SK-N-SH (cell line): Measurements from ENCODE around the gene SLC9A5. TPM values are rescaled to one million over a fixed set of nuclear protein-coding genes. Genes with fewer than 3 reads are reported as not detected.

Source experiments
- CTCF ChIA-PET: fragments of 300-600, 350-600 bp; formaldehyde crosslinking; extraction: SDS; loops from one replicate; lab custom pipeline; 2021; lab: Yijun Ruan, JAX
- POLR2A ChIA-PET: fragments of 350-600 bp; sonication (Branson Sonifier 250); formaldehyde crosslinking; extraction: SDS; loops from one replicate; lab custom pipeline; 2020; ENCODE audit warnings: antibody characterized with exemption, inconsistent platforms; lab: Yijun Ruan, JAX
- DNase-seq: peaks from one replicate; pipeline ENCODE4 v3.0.0; 2012
- H2AFZ ChIP-seq: fragments of 200-600 bp; sonication (generic); 2 replicates; pipeline ENCODE4 v1.8.1; 2016; ENCODE audit warnings: antibody characterized with exemption, mild to moderate bottlenecking, low read depth
- H3F3A ChIP-seq: fragments of 200-600 bp; sonication (generic); replicated peaks from 2 replicates; pipeline ENCODE3; 2016; ENCODE audit warnings: antibody characterized with exemption, mild to moderate bottlenecking; ENCODE audit not compliant: insufficient read depth
- H3K27ac ChIP-seq, 2 experiments: fragments of 200-500 bp in 1 of 2; fragments of 200-600 bp in 1 of 2; sonication (Bioruptor generic) in 1 of 2; sonication (generic), shearing (Covaris generic) in 1 of 2; 2 replicates each; pipeline versions ENCODE4 v1.5.1 to v1.6.1; 2014 to 2016; ENCODE audit warnings: low read depth in 2 of 2, inconsistent platforms in 1 of 2, low read length in 1 of 2, mild to moderate bottlenecking in 1 of 2, mixed read lengths in 1 of 2
- H3K27me3 ChIP-seq: fragments of 200-600 bp; sonication (generic), shearing (Covaris generic); 2 replicates; pipeline ENCODE4 v1.6.1; 2016; ENCODE audit warnings: mixed run types; ENCODE audit not compliant: insufficient read depth
- H3K36me3 ChIP-seq, 2 experiments: fragments of 200-500 bp in 1 of 2; fragments of 200-600 bp in 1 of 2; sonication (Bioruptor generic) in 1 of 2; sonication (generic) in 1 of 2; replicated peaks in 1 of 2; 2 replicates each; pipeline versions ENCODE3 to v1.5.1; 2014 to 2016; ENCODE audit warnings: low read length in 1 of 2, mild to moderate bottlenecking in 1 of 2; ENCODE audit not compliant: insufficient read depth in 2 of 2, control insufficient read depth in 1 of 2
- H3K4me1 ChIP-seq, 2 experiments: fragments of 200-500 bp in 1 of 2; fragments of 200-600 bp in 1 of 2; sonication (Bioruptor generic) in 1 of 2; sonication (generic), shearing (Covaris generic) in 1 of 2; 2 replicates each; pipeline versions ENCODE4 v1.5.1 to v1.6.1; 2014 to 2016; ENCODE audit warnings: low read depth in 1 of 2, low read length in 1 of 2, mixed run types in 1 of 2; ENCODE audit not compliant: insufficient read depth in 2 of 2, control insufficient read depth in 1 of 2
- H3K4me2 ChIP-seq: fragments of 200-600 bp; sonication (generic), shearing (Covaris generic); 2 replicates; pipeline ENCODE4 v1.6.1; 2017; ENCODE audit warnings: mixed run types
- H3K4me3 ChIP-seq, 2 experiments: fragments of 200-500 bp in 1 of 2; fragments of 200-600 bp in 1 of 2; sonication (Bioruptor generic) in 1 of 2; sonication (generic), shearing (Covaris generic) in 1 of 2; 2 replicates each; pipeline versions ENCODE4 v1.5.1 to v1.8.1; 2014 to 2016; ENCODE audit warnings: low read depth in 2 of 2, inconsistent platforms in 1 of 2, low read length in 1 of 2, mild to moderate bottlenecking in 1 of 2, mixed read lengths in 1 of 2, moderate library complexity in 1 of 2
- H3K79me2 ChIP-seq: fragments of 200-600 bp; sonication (generic); 2 replicates; pipeline ENCODE4 v1.8.1; 2017; ENCODE audit warnings: mild to moderate bottlenecking; ENCODE audit not compliant: insufficient read depth
- H3K9ac ChIP-seq: fragments of 200-600 bp; sonication (generic); 2 replicates; pipeline ENCODE4 v1.6.1; 2017; ENCODE audit warnings: mixed run types
- H3K9me2 ChIP-seq: fragments of 200-600 bp; sonication (generic); 2 replicates; pipeline ENCODE4 v1.6.1; 2017; ENCODE audit warnings: mixed run types
- H3K9me3 ChIP-seq: fragments of 200-600 bp; sonication (generic); 2 replicates; pipeline ENCODE4 v1.6.1; 2017; ENCODE audit warnings: mixed run types, mild to moderate bottlenecking, moderate library complexity
- H4K20me1 ChIP-seq: fragments of 200-600 bp; sonication (generic); 2 replicates; pipeline ENCODE4 v1.6.1; 2017; ENCODE audit warnings: mild to moderate bottlenecking, mixed run types; ENCODE audit not compliant: insufficient read depth
- CHD2 ChIP-seq: fragments of 150-350 bp; IDR thresholded peaks from 2 replicates; pipeline ENCODE4 v1.6.1; 2018; ENCODE audit warnings: low read length; ENCODE audit not compliant: partially characterized antibody
- EZH2phosphoT487 ChIP-seq: fragments of 200-600 bp; sonication (generic); IDR thresholded peaks from 2 replicates; pipeline ENCODE4 v1.6.1; 2017; ENCODE audit warnings: low read depth, mixed run types, mild to moderate bottlenecking, antibody characterized with exemption, moderate library complexity, borderline replicate concordance
- FOSL2 ChIP-seq: IDR thresholded peaks from 2 replicates; pipeline ENCODE4 v1.4.0; 2012; ENCODE audit warnings: low read depth, mild to moderate bottlenecking, moderate library complexity, borderline replicate concordance
- FOXJ3 ChIP-seq: sonication (generic); formaldehyde crosslinking; IDR thresholded peaks from 2 replicates; pipeline ENCODE4 v1.5.1; 2020; ENCODE audit warnings: mild to moderate bottlenecking, missing genetic modification reagents
- GABPA ChIP-seq: IDR thresholded peaks from 2 replicates; pipeline ENCODE4 v1.4.0; 2012; ENCODE audit warnings: low read depth, mild to moderate bottlenecking
- GATA2 ChIP-seq: sonication (generic); formaldehyde crosslinking; IDR thresholded peaks from 2 replicates; pipeline ENCODE4 v1.5.0; 2020; ENCODE audit warnings: mild to moderate bottlenecking, missing genetic modification reagents
- MEF2A ChIP-seq: IDR thresholded peaks from 2 replicates; pipeline ENCODE4 v1.4.0; 2012; ENCODE audit warnings: low read depth, borderline replicate concordance
- MXI1 ChIP-seq: IDR thresholded peaks from 2 replicates; pipeline ENCODE4 v1.6.1; 2012; ENCODE audit warnings: mild to moderate bottlenecking, low read depth, low read length, improper control_type of control experiment
- NFIC ChIP-seq: IDR thresholded peaks from 2 replicates; pipeline ENCODE4 v1.4.0; 2012; ENCODE audit warnings: borderline replicate concordance
- NRF1 ChIP-seq: IDR thresholded peaks from 2 replicates; pipeline ENCODE4 v1.6.1; 2012; ENCODE audit warnings: low read depth, mild to moderate bottlenecking, low read length
- POLR2AphosphoS5 ChIP-seq: IDR thresholded peaks from 2 replicates; pipeline ENCODE4 v1.6.1; 2012; ENCODE audit warnings: low read depth, low read length
- RAD21 ChIP-seq: IDR thresholded peaks from 2 replicates; pipeline ENCODE4 v1.6.1; 2012; ENCODE audit warnings: mild to moderate bottlenecking, low read length
- RCOR1 ChIP-seq: fragments of 150-350 bp; IDR thresholded peaks from 2 replicates; pipeline ENCODE4 v1.6.1; 2017; ENCODE audit warnings: antibody characterized with exemption, low read length
- RFX5 ChIP-seq: IDR thresholded peaks from 2 replicates; pipeline ENCODE4 v1.6.1; 2012; ENCODE audit warnings: mild to moderate bottlenecking, improper control_type of control experiment, low read length
- SIN3A ChIP-seq: IDR thresholded peaks from 2 replicates; pipeline ENCODE4 v1.6.1; 2012; ENCODE audit warnings: low read depth, mild to moderate bottlenecking, low read length, moderate library complexity, borderline replicate concordance
- SMC3 ChIP-seq: IDR thresholded peaks from 2 replicates; pipeline ENCODE4 v1.6.1; 2012; ENCODE audit warnings: low read depth, low read length, improper control_type of control experiment
- TAF1 ChIP-seq: IDR thresholded peaks from 2 replicates; pipeline ENCODE4 v1.6.1; 2012; ENCODE audit warnings: low read depth, mild to moderate bottlenecking, low read length, moderate library complexity, borderline replicate concordance
- YY1 ChIP-seq: IDR thresholded peaks from 2 replicates; pipeline ENCODE4 v1.4.0; 2012; ENCODE audit warnings: low read depth, mild to moderate bottlenecking
- WGBS: methylation state at CpG from one replicate; pipeline ENCODE4 v1.1.6; 2017; ENCODE audit warnings: low lambda C conversion rate; 5-methylcytosine and 5-hydroxymethylcytosine counted together
- polyA plus RNA-seq, 3 experiments: library from polyadenylated mRNA; depleted of rRNA; stranded (reverse); fragments of >200 nt; gene quantifications; 2 replicates each; pipeline ENCODE4 v1.2.3, GENCODE V29; 2012
- TF ChIP-seq, protein P1 (sequence below): fragments of 150-350 bp; IDR thresholded peaks from 2 replicates; pipeline ENCODE4 v1.6.1; 2016; ENCODE audit warnings: mild to moderate bottlenecking, low read depth, low read length
- TF ChIP-seq, protein P2 (sequence below): fragments of 200-600 bp; sonication (generic); IDR thresholded peaks from 2 replicates; pipeline ENCODE4 v1.6.1; 2017; ENCODE audit warnings: antibody characterized with exemption, mild to moderate bottlenecking, moderate library complexity
- TF ChIP-seq, protein P3 (sequence below): IDR thresholded peaks from 2 replicates; pipeline ENCODE4 v1.4.0; 2012; ENCODE audit warnings: low read depth
- TF ChIP-seq, protein P4 (sequence below): fragments of 150-350 bp; IDR thresholded peaks from 2 replicates; pipeline ENCODE4 v1.6.1; 2017; ENCODE audit warnings: antibody characterized with exemption, low read length, low read depth, borderline replicate concordance

The SLC9A5 gene
- polyA plus RNA-seq, 1 of the 3 experiments (the other 2 are of a cell fraction): 4.1 TPM

DNA sequence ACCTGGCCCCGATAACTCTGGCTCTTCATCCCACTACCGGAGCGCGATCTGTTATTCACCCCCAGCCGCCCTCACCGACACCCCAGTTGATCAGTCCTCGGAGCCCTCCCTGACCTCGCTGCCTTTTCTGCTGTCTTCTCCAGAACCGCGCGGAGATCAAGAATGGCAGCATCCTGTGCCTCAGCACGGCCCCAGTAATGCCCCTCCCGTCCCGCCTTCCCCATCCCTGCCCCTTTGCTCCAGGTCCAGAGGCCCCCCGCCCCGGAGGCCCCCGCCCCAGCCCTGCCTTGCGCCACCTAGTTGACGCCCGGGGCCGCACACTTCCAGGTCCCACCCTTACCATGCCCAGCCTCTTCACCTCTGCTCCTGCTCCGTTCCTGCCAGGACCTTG lies 49.0 kb upstream of the SLC9A5 start:
- Histone ChIP-seq H3K9me2 (no peaks in the 10 kb centered on the region), H3K4me2 (no peak overlapping the region), H3K27me3 (no peaks in the 10 kb centered on the region), H3K36me3 (peaks cover 32 to 79% of the 10 kb centered on the region in 2 experiments), H3K27ac (no peak overlapping the region), H2AFZ (no peak overlapping the region), H3K9me3 (no peaks in the 10 kb centered on the region), H4K20me1 (no peaks in the 10 kb centered on the region), H3F3A (peaks cover 29% of the 10 kb centered on the region), H3K4me3 (no peak overlapping the region), H3K9ac (no peak overlapping the region), H3K79me2 (peaks cover 19% of the 10 kb centered on the region; the same call in 1 of the 2 replicates), H3K4me1 (peaks cover 0 to under 1% of the 10 kb centered on the region in 2 experiments; a peak in 1 of 4 replicates)
- 93% methylated on average over 20 of the region's 22 CpGs for WGBS
- DNase-seq: peak; percentile 61
- ChIA-PET CTCF (interaction anchor here (1.0 to 2.5 kb wide), 4 partner anchors 10 to 305 kb away, joined by 4 to 8 read pairs (median 4); partner anchors contain the start of genes KCTD19 and LRRC36), POLR2A (interaction anchor here (1.4 kb wide), 1 partner anchor 8 kb away, joined by 4 read pairs; no protein-coding TSS in a partner anchor)
- TF ChIP-seq, protein P1, sequence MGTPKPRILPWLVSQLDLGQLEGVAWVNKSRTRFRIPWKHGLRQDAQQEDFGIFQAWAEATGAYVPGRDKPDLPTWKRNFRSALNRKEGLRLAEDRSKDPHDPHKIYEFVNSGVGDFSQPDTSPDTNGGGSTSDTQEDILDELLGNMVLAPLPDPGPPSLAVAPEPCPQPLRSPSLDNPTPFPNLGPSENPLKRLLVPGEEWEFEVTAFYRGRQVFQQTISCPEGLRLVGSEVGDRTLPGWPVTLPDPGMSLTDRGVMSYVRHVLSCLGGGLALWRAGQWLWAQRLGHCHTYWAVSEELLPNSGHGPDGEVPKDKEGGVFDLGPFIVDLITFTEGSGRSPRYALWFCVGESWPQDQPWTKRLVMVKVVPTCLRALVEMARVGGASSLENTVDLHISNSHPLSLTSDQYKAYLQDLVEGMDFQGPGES: no peak
- TF ChIP-seq GABPA (no peak), TAF1 (no peak), POLR2AphosphoS5 (no peak), MXI1 (no peak), RAD21 (no peak), SMC3 (no peak), FOXJ3 (CRISPR knock-in tag) (no peak), SIN3A (no peak), RFX5 (no peak), YY1 (no peak), RCOR1 (no peak)

- no peak overlapping the region for H3K9ac ChIP-seq
- 100% methylated on average over 1 of the region's 8 CpGs for WGBS
- no peak overlapping the region for H3K4me2 ChIP-seq
- no peaks in the 10 kb centered on the region; a peak in 1 of 4 replicates for H3K4me1 ChIP-seq
- H3K36me3 ChIP-seq: peaks cover 25 to 74% of the 10 kb centered on the region in 2 experiments
- H3K4me3 ChIP-seq: no peak overlapping the region
- no peaks in the 10 kb centered on the region for H3K27me3 ChIP-seq
- H3K9me3 ChIP-seq: no peaks in the 10 kb centered on the region
- no peaks in the 10 kb centered on the region for H4K20me1 ChIP-seq
- POLR2A ChIA-PET: interaction anchor here (1.4 kb wide), 1 partner anchor 8 kb away, joined by 4 read pairs; no protein-coding TSS in a partner anchor
- peaks cover 24% of the 10 kb centered on the region for H3F3A ChIP-seq
- no peaks in the 10 kb centered on the region for H3K9me2 ChIP-seq
- DNase-seq: no peak
- H3K27ac ChIP-seq: no peak overlapping the region
- H2AFZ ChIP-seq: no peak overlapping the region
- peaks cover 12% of the 10 kb centered on the region; the same call in 1 of the 2 replicates for H3K79me2 ChIP-seq
- no peak for TF ChIP-seq EZH2phosphoT487
- TF ChIP-seq NFIC: no peak
- no peak for TF ChIP-seq NRF1
- TF ChIP-seq GATA2: no peak
- TF ChIP-seq, protein P1: no peak
- TF ChIP-seq FOXJ3 (CRISPR knock-in tag): no peak
- TF ChIP-seq CHD2: no peak
- TF ChIP-seq, protein P2, sequence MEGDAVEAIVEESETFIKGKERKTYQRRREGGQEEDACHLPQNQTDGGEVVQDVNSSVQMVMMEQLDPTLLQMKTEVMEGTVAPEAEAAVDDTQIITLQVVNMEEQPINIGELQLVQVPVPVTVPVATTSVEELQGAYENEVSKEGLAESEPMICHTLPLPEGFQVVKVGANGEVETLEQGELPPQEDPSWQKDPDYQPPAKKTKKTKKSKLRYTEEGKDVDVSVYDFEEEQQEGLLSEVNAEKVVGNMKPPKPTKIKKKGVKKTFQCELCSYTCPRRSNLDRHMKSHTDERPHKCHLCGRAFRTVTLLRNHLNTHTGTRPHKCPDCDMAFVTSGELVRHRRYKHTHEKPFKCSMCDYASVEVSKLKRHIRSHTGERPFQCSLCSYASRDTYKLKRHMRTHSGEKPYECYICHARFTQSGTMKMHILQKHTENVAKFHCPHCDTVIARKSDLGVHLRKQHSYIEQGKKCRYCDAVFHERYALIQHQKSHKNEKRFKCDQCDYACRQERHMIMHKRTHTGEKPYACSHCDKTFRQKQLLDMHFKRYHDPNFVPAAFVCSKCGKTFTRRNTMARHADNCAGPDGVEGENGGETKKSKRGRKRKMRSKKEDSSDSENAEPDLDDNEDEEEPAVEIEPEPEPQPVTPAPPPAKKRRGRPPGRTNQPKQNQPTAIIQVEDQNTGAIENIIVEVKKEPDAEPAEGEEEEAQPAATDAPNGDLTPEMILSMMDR: no peak
- no peak for TF ChIP-seq RCOR1
- TF ChIP-seq, protein P3, sequence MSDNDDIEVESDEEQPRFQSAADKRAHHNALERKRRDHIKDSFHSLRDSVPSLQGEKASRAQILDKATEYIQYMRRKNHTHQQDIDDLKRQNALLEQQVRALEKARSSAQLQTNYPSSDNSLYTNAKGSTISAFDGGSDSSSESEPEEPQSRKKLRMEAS: no peak
- TF ChIP-seq, protein P4, sequence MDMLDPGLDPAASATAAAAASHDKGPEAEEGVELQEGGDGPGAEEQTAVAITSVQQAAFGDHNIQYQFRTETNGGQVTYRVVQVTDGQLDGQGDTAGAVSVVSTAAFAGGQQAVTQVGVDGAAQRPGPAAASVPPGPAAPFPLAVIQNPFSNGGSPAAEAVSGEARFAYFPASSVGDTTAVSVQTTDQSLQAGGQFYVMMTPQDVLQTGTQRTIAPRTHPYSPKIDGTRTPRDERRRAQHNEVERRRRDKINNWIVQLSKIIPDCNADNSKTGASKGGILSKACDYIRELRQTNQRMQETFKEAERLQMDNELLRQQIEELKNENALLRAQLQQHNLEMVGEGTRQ: no peak
- TF ChIP-seq YY1: no peak
- TF ChIP-seq SMC3: no peak
- no peak for TF ChIP-seq MEF2A
- no peak for TF ChIP-seq MXI1
- no peak for TF ChIP-seq FOSL2
- no peak for TF ChIP-seq SIN3A
- TF ChIP-seq TAF1: no peak
- CTCF ChIA-PET: interaction anchor here (1.0 kb wide), 1 partner anchor 305 kb away, joined by 4 read pairs; no protein-coding TSS in a partner anchor
Observed at GRCh38 chr16:67200491-67200890, 48.3 kb upstream of the SLC9A5 start.
